Measurements from ENCODE around the gene GRID2.

GRCh38 chr4:92270908-92271307 is 32.9 kb upstream of the GRID2 start:
- TF ChIP-seq YY1 (IDR thresholded peaks at IDR 0.05; ENCODE audit: low read depth) (no peak), TEAD4 (IDR thresholded peaks at IDR 0.05; ENCODE audit: borderline replicate concordance, insufficient read depth) (no peak)

Measured in SK-N-SH (cell line).